D721Med (cell line): ENCODE data around the gene OPTN.
A peak's percentile ranks its signal among the peaks of the same experiment; 100 is the strongest.

ENCODE experiments used
- DNase-seq: peaks from one replicate; pipeline ENCODE4 v3.0.0; 2011; ENCODE audit warnings: low spot score; ENCODE audit not compliant: insufficient read length
- FAIRE-seq: peaks from 2 replicates; lab custom pipeline; 2011; peaks lifted over from hg19 to GRCh38; lab: Jason Lieb, UNC
- CTCF ChIP-seq: IDR thresholded peaks from 2 replicates; pipeline ENCODE4 v1.5.1; 2012; ENCODE audit warnings: mild to moderate bottlenecking, control low read depth; ENCODE audit not compliant: insufficient read depth; ENCODE audit errors: missing control alignments

OPTN gene

GRCh38 chr10:13066527-13066926 is 33.4 kb upstream of the OPTN start:
- no peak for TF ChIP-seq CTCF
- no peak for DNase-seq
- no peak for FAIRE-seq

GRCh38 chr10:13067431-13067830 is 32.5 kb upstream of the OPTN start:
- FAIRE-seq (no peak), DNase-seq (no peak)
- TF ChIP-seq CTCF: no peak

GRCh38 chr10:13068071-13068470 is 31.9 kb upstream of the OPTN start:
- FAIRE-seq: peak; percentile 38

GRCh38 chr10:13068484-13068883 is 31.5 kb upstream of the OPTN start:
- no peak for TF ChIP-seq CTCF
- FAIRE-seq (peak; percentile 70), DNase-seq (no peak)

More at GRCh38 chr10:13068071-13068470, 31.9 kb upstream of the OPTN start:
- no peak for TF ChIP-seq CTCF
- DNase-seq: no peak

- DNase-seq (no peak), FAIRE-seq (no peak)
- no peak for TF ChIP-seq CTCF
These were observed 27.6 kb upstream of the OPTN start for GRCh38 chr10:13072339-13072738.

DNA sequence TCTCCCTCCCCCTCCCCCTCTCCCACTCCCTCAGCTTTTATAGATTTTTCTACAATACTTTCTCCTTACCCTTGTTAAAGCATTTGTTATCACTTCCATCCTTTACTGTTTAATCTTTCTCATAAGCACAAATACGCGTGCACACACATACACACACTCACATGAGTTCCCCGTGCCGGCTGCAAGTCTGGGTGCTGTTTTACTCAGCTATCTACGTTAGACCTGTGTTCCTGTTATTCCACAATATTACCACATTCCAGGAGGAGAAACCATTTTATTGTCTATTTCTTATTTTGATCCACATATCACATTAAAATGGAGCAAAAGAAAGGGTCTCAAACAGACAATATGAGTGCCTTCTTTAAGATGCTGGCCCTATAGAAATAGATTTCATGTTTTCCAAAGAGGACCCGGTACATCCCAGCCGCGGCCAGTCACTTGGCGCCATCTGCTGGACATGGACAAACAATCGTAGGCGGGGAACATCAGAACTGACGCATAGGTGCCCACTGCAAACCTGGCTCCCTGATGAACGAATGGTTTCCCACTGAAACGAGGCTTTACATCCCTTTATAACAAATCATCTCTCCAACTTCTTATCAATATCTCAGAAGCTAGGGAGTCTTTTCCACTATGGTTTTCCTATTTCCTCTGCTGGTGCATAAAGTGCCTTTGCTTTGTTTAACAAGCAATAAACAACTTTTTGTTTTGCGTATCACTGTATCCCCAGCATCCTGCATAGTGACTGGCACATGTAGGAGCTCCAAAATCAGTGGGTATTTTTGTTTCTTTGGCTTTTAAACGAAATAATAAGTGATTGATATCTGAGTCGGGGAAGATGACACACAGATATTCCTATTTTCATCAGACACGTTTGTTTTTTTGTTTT is 25.2 kb upstream of the OPTN start:
- peak; percentile 90 for TF ChIP-seq CTCF
- FAIRE-seq (peak; percentile 48), DNase-seq (peak; percentile 58)
